Epithelial cell of esophagus (primary cell): Measurements from ENCODE around the gene CXCL3.

ENCODE experiments used
- DNase-seq: peaks from one replicate; pipeline ENCODE4 v3.0.0; 2010; ENCODE audit warnings: low read depth
- H3K4me3 ChIP-seq: 2 replicates; pipeline ENCODE4 v1.5.1; 2011; ENCODE audit warnings: mild to moderate bottlenecking, low read length, control low read depth
- TF ChIP-seq, protein P1 (sequence below): IDR thresholded peaks from 2 replicates; pipeline ENCODE4 v1.5.1; 2011; ENCODE audit warnings: low read depth, mild to moderate bottlenecking, low read length, control low read depth, inconsistent platforms; ENCODE audit not compliant: insufficient read depth; ENCODE audit errors: missing control alignments

Gene CXCL3

DNA sequence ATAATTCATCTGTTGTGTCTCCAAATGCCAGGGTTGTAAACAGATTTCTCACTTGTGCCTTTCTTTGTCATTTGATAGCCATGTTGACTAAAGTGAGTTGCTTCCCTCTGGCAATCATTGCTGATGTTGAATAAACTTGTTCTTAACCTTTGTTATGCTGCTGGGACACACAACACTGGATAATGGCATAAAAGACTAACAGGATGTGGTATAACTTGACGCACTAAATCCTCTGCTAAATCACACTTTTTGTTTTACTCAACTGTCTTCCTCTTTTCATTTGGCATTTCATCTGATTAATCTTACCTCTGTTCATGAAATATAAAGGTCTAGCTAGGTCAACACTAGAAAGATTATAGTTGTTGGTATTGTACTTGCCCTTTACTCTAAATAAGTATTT lies 22.4 kb downstream of the CXCL3 start:
- H3K4me3 ChIP-seq = no peak overlapping the region
- TF ChIP-seq, protein P1, sequence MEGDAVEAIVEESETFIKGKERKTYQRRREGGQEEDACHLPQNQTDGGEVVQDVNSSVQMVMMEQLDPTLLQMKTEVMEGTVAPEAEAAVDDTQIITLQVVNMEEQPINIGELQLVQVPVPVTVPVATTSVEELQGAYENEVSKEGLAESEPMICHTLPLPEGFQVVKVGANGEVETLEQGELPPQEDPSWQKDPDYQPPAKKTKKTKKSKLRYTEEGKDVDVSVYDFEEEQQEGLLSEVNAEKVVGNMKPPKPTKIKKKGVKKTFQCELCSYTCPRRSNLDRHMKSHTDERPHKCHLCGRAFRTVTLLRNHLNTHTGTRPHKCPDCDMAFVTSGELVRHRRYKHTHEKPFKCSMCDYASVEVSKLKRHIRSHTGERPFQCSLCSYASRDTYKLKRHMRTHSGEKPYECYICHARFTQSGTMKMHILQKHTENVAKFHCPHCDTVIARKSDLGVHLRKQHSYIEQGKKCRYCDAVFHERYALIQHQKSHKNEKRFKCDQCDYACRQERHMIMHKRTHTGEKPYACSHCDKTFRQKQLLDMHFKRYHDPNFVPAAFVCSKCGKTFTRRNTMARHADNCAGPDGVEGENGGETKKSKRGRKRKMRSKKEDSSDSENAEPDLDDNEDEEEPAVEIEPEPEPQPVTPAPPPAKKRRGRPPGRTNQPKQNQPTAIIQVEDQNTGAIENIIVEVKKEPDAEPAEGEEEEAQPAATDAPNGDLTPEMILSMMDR = no peak
- peak; percentile 65 for DNase-seq

DNA sequence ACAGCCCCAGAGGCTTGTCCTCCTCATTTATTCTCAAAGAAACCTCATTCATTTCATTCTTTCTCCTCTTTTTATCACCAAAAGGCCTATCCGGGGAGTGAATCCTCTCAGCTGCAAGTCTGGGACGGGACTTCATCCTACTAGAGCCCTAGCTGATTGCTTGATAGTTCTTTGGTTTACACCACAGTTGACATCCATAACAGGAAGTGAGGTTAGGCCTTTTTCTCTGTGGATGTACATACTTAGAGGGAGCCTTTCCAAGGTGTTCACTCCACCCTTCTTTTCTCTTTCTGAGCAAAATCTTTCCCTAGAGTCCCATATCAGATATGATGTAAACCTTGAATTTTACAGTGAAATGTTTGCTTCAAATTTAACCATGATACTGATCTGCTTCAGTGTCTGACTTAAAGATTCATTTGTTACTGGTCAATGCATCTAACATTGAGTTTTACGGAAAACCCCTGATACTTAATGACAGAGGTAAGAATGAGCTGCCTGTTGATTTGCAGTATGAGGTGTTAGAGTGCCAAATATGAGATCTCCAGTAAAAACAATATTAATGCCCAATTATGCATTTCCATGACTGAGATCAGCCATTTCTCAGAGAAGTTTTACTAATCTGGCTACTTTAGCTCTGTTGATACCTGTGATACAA lies 23.2 kb downstream of the CXCL3 start:
- no peak for DNase-seq
- TF ChIP-seq, protein P1 = no peak
- no peak overlapping the region for H3K4me3 ChIP-seq

DNA sequence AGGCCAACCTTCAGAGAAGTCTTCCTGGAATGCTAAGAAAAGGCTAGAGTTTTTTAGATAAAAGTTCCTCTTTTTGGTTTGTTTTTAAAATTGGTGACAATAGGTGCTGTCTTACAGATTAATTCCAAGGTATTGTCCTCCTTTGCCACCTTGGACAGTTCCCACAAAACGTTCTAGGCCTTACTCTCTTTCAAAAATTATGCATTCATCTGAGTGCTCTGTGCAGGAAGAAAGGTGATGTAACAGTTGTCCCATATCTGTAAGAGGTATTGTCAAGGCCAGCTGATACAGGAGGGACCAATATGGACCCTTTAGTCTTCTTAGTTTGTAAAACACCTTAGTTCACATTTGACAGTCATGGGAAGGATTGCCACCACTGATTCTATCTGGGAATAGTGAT lies 24.2 kb downstream of the CXCL3 start:
- DNase-seq = peak; percentile 36
- H3K4me3 ChIP-seq = no peak overlapping the region
- TF ChIP-seq, protein P1 = no peak

DNA sequence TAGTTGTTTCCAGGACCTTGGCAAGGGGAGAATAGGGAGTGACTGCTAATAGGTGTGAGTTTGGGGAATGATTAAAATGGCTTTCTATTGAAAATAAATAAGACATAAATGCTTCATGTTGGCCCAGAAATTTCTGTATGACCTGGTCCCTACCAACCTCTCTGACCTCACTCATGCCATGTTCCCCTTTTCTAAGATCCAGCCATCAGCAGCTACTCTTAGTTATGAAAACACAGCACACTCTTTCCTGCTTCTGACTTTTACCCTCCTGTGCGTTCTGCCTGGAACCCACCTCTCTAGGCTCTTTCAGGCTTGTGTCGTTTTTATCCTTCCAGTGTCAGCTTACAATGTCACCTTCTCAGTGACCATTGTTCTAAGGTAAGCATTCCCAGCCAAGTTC lies 25.2 kb downstream of the CXCL3 start:
- no peak for DNase-seq
- no peak overlapping the region for H3K4me3 ChIP-seq
- TF ChIP-seq, protein P1 = no peak

DNA sequence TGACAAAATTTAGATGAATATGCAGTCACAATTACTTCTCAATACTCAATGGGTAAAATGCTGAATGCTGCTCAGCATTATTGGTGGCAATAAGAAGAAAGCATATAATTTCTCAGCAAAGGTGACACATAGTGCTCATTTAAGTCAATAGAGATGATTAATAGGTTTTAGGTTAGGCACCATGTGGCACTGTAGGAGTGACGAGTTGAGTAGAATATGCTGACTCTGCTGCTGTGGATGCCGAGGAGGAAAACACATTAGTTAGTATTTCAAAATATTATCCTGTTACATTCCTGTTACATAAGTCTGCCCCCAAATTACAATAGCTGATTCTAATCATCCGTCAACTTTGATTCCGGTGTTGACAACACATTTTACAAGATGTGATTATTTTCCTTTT lies 26.4 kb downstream of the CXCL3 start:
- no peak for DNase-seq
- no peak overlapping the region for H3K4me3 ChIP-seq
- TF ChIP-seq, protein P1 = no peak

DNA sequence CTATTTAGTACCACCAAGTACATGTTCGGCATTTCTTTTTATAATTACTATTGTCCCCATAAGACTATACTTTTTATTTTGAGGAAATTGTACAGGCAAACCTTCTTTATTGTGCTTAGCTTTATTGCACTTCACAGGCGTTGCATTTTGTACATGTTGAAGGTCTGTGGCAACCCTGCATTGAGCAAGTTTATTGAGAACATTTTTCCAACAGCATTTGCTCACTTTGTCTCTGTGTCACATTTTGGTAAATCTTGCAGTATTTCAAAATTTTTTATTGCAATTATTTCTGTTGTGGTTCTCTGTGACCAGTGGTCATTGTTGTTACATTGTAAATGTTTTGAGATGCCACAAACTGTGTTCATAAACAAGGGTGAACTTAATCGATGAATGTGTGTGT lies 29.2 kb downstream of the CXCL3 start:
- TF ChIP-seq, protein P1 = no peak
- H3K4me3 ChIP-seq = no peak overlapping the region
- no peak for DNase-seq

DNA sequence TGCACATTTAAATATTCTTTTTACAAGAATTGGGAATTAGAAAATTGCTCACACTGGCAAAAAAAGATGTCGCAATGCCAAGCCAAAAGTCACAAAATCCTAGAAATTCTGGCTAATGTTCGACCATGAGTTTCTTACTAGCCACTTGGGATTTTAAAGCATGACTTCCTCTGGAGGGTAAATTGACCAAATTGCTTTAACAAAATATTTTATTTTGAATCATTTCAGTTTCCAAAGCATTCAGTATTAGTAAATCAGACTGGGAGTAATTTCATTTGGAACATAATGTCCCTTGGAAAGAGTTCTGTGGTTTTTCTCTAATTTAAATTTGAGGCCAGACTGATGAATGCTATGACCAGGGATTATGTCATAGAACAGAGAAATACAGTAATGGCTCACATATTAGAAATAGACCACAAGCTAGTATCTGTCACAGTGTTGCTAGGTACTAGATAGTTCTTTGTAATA lies 32.4 kb downstream of the CXCL3 start:
- DNase-seq = peak; percentile 33
- no peak overlapping the region for H3K4me3 ChIP-seq
- TF ChIP-seq, protein P1 = no peak
